Vagina (tissue), 2 donors: Measurements from ENCODE around the gene GALNTL6. TPM values are rescaled to one million over a fixed set of nuclear protein-coding genes. Genes with fewer than 3 reads are reported as not detected.

ENCODE experiments used
- DNase-seq, 2 donors: peaks; one replicate each; pipeline ENCODE4 v3.0.0-alpha.2; 2017; ENCODE audit errors: extremely low spot score in 2 of 2
- H3K27ac ChIP-seq: fragments of 200-600 bp; sonication (generic); one replicate; pipeline ENCODE4 v1.5.1; 2019
- H3K27me3 ChIP-seq: fragments of 200-600 bp; sonication (generic); one replicate; pipeline ENCODE4 v1.5.1; 2019
- H3K36me3 ChIP-seq, 2 donors: fragments of 200-600 bp; sonication (generic); one replicate each; pipeline ENCODE4 v1.5.1; 2017 to 2019
- H3K4me1 ChIP-seq: fragments of 200-600 bp; sonication (generic); one replicate; pipeline ENCODE4 v1.5.1; 2019
- H3K4me3 ChIP-seq, 2 donors: fragments of 200-600 bp; sonication (generic); 1 replicate in 1 of 2; 2 replicates in 1 of 2; pipeline ENCODE4 v1.5.1; 2016 to 2019
- H3K9me3 ChIP-seq: fragments of 200-600 bp; sonication (generic); one replicate; pipeline ENCODE4 v1.5.1; 2019
- POLR2A ChIP-seq, 2 donors: fragments of 450-650 bp; IDR thresholded peaks; one replicate each; pipeline ENCODE4 v1.6.1; 2017; ENCODE audit warnings: antibody characterized with exemption in 2 of 2, mild to moderate bottlenecking in 2 of 2, moderate library complexity in 2 of 2
- POLR2AphosphoS5 ChIP-seq, 2 donors: sonication (generic); formaldehyde crosslinking; IDR thresholded peaks; one replicate each; pipeline ENCODE4 v1.9.0; 2017; ENCODE audit warnings: antibody characterized with exemption in 2 of 2, mild to moderate bottlenecking in 2 of 2, low read depth in 1 of 2; ENCODE audit not compliant: insufficient read depth in 1 of 2
- intact Hi-C: fragments of 100-400 bp; cut with DNase I; formaldehyde crosslinking; loops from one replicate; pipeline ENCODE4 v1.15.1; 2023
- total RNA-seq: library from RNA; depleted of rRNA; stranded (reverse); fragments of >200 nt; gene quantifications from one replicate; pipeline ENCODE4 v1.2.3, GENCODE V29; 2016
- TF ChIP-seq, protein P1 (sequence below), 3 experiments: fragments of 450-650 bp in 2 of 3; fragments of 200-600 bp in 1 of 3; sonication (generic) in 1 of 3; IDR thresholded peaks; one replicate each; pipeline ENCODE4 v1.5.1; 2017 to 2019; ENCODE audit warnings: antibody characterized with exemption in 3 of 3, mild to moderate bottlenecking in 2 of 3, moderate library complexity in 2 of 3

Gene GALNTL6
- total RNA-seq, 1 donor from 2014 or later = 0.74 TPM

GRCh38 chr4:172127168-172127567, 314.0 kb downstream of the GALNTL6 start:
- Histone ChIP-seq H3K27ac (no peak overlapping the region), H3K4me1 (no peaks in the 10 kb centered on the region), H3K4me3 (no peak overlapping the region), H3K27me3 (no peaks in the 10 kb centered on the region), H3K9me3 (no peaks in the 10 kb centered on the region), H3K36me3 (no peaks in the 10 kb centered on the region)
- intact Hi-C loops = no loop called here
- no peak for DNase-seq
- TF ChIP-seq POLR2AphosphoS5 (IDR thresholded peaks at IDR 0.05; ENCODE audit: insufficient read depth in 1 of 2, low read depth in 1 of 2) (no peak), POLR2A (IDR thresholded peaks at IDR 0.05) (no peak)
- TF ChIP-seq, protein P1, sequence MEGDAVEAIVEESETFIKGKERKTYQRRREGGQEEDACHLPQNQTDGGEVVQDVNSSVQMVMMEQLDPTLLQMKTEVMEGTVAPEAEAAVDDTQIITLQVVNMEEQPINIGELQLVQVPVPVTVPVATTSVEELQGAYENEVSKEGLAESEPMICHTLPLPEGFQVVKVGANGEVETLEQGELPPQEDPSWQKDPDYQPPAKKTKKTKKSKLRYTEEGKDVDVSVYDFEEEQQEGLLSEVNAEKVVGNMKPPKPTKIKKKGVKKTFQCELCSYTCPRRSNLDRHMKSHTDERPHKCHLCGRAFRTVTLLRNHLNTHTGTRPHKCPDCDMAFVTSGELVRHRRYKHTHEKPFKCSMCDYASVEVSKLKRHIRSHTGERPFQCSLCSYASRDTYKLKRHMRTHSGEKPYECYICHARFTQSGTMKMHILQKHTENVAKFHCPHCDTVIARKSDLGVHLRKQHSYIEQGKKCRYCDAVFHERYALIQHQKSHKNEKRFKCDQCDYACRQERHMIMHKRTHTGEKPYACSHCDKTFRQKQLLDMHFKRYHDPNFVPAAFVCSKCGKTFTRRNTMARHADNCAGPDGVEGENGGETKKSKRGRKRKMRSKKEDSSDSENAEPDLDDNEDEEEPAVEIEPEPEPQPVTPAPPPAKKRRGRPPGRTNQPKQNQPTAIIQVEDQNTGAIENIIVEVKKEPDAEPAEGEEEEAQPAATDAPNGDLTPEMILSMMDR (IDR thresholded peaks at IDR 0.05) = no peak

- intact Hi-C loops = no loop called here
- TF ChIP-seq POLR2A (IDR thresholded peaks at IDR 0.05) (no peak), POLR2AphosphoS5 (IDR thresholded peaks at IDR 0.05; ENCODE audit: insufficient read depth in 1 of 2, low read depth in 1 of 2) (no peak)
- TF ChIP-seq, protein P1 (IDR thresholded peaks at IDR 0.05) = no peak
- no peak for DNase-seq
- Histone ChIP-seq H3K27me3 (no peaks in the 10 kb centered on the region), H3K36me3 (no peaks in the 10 kb centered on the region), H3K4me1 (no peaks in the 10 kb centered on the region), H3K4me3 (no peak overlapping the region), H3K9me3 (no peaks in the 10 kb centered on the region), H3K27ac (no peak overlapping the region)
Measured at GRCh38 chr4:172129593-172129992, 316.4 kb downstream of the GALNTL6 start.

GRCh38 chr4:172134521-172134920, 321.3 kb downstream of the GALNTL6 start:
- no peak overlapping the region for H3K4me3 ChIP-seq
- TF ChIP-seq POLR2AphosphoS5 (IDR thresholded peaks at IDR 0.05; ENCODE audit: insufficient read depth in 1 of 2, low read depth in 1 of 2) (no peak), POLR2A (IDR thresholded peaks at IDR 0.05) (no peak)
- TF ChIP-seq, protein P1 (IDR thresholded peaks at IDR 0.05) = no peak
- no peaks in the 10 kb centered on the region for H3K27me3 ChIP-seq
- H3K4me1 ChIP-seq = no peaks in the 10 kb centered on the region
- no peak for DNase-seq
- intact Hi-C loops = no loop called here
- no peaks in the 10 kb centered on the region for H3K36me3 ChIP-seq
- no peaks in the 10 kb centered on the region for H3K9me3 ChIP-seq
- no peak overlapping the region for H3K27ac ChIP-seq

DNA sequence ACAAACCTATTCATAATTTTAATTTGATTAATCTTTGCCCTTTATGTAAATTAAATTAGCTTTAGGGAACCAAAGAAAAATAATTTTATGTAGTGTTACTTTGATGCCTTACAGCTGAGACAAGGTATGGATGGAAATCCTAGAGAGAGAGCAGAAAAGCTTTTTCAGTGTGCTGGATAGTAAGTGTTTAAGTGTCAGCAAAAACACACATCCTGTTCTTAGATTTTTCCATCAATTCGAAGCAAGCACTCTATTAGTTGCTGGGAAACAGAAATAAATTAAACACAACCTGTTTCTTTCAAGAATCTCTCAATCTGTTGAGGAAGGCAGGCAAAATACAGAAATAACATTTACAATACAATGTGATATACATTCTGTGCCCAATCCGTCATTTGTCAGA, 327.8 kb downstream of the GALNTL6 start:
- intact Hi-C loops = no loop called here
- Histone ChIP-seq H3K9me3 (no peaks in the 10 kb centered on the region), H3K4me1 (no peaks in the 10 kb centered on the region), H3K27ac (no peak overlapping the region), H3K36me3 (no peaks in the 10 kb centered on the region), H3K27me3 (no peaks in the 10 kb centered on the region), H3K4me3 (no peak overlapping the region)
- no peak for DNase-seq
- TF ChIP-seq, protein P1 (IDR thresholded peaks at IDR 0.05) = no peak
- TF ChIP-seq POLR2AphosphoS5 (IDR thresholded peaks at IDR 0.05; ENCODE audit: insufficient read depth in 1 of 2, low read depth in 1 of 2) = no peak

DNA sequence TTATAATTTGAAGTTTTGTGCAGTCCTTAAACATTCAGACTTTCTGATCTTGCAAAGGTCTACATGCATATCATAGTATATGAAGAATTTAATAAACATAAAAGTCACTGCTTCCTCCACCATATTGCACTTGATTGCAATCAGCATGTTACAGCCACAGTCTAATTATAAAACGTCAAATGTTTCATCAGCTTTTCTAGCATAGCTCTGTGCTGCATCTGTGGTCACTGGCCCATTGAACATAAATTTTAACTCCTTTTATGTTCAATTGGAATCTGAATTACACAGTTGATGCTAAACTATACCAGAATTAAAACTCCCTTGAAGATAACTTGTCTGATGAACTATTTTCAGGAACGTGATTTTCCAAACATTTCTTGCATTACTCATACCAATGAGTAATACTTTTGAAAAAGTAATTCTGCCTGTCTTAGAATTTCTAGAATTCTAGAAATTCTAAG, 329.1 kb downstream of the GALNTL6 start:
- no peaks in the 10 kb centered on the region for H3K9me3 ChIP-seq
- no peak for DNase-seq
- H3K4me1 ChIP-seq = no peaks in the 10 kb centered on the region
- intact Hi-C loops = no loop called here
- no peaks in the 10 kb centered on the region for H3K27me3 ChIP-seq
- TF ChIP-seq, protein P1 (IDR thresholded peaks at IDR 0.05) = no peak
- TF ChIP-seq POLR2AphosphoS5 (IDR thresholded peaks at IDR 0.05; ENCODE audit: insufficient read depth in 1 of 2, low read depth in 1 of 2) (no peak), POLR2A (IDR thresholded peaks at IDR 0.05) (no peak)
- H3K27ac ChIP-seq = no peak overlapping the region
- H3K36me3 ChIP-seq = no peaks in the 10 kb centered on the region
- no peak overlapping the region for H3K4me3 ChIP-seq
